Fibroblast of villous mesenchyme (primary cell): ENCODE results near the gene TRAF4. TPM values are rescaled to one million over a fixed set of nuclear protein-coding genes. Genes with fewer than 3 reads are reported as not detected.
"Not testable (repeated sequence)": the region's sequence is repeated elsewhere in the genome, so short reads cannot be mapped to it uniquely, and the experiment has no call there.

ENCODE experiments used
- DNase-seq: peaks from one replicate; pipeline ENCODE4 v3.0.0-alpha.2; 2010; ENCODE audit warnings: low read depth
- H3K4me3 ChIP-seq: 2 replicates; pipeline ENCODE4 v1.5.1; 2011; ENCODE audit warnings: low read depth, mild to moderate bottlenecking, low read length
- total RNA-seq: library from RNA; depleted of rRNA; stranded (reverse); fragments of >200 nt; gene quantifications from 2 replicates; pipeline ENCODE4 v1.2.3, GENCODE V29; 2012
- TF ChIP-seq, protein P1 (sequence below): IDR thresholded peaks from 2 replicates; pipeline ENCODE4 v1.5.1; 2012; ENCODE audit warnings: low read depth, mild to moderate bottlenecking, low read length; ENCODE audit not compliant: insufficient read depth

The TRAF4 gene
- total RNA-seq, 1 donor: 64.8 TPM

DNA sequence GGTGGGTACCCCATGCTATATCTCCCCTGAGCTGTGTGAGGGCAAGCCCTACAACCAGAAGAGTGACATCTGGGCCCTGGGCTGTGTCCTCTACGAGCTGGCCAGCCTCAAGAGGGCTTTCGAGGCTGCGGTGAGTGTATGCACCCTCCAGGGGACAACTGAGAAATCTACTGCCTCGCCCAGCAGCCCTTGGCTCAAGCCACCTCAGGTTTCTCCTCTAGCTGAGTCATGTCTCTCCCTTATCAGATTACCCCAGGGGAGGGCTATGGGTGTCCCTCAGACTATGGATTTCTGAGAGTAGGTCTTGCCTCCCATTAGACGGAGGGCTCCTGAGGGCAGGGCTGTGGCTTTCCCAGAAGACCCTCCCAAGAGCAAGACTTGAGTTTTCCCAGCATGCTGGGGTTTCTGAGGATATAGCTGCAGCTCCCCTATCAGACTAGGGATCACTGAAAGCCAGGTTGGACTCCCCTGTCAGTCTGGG, 8.5 kb upstream of the TRAF4 start:
- TF ChIP-seq, protein P1, sequence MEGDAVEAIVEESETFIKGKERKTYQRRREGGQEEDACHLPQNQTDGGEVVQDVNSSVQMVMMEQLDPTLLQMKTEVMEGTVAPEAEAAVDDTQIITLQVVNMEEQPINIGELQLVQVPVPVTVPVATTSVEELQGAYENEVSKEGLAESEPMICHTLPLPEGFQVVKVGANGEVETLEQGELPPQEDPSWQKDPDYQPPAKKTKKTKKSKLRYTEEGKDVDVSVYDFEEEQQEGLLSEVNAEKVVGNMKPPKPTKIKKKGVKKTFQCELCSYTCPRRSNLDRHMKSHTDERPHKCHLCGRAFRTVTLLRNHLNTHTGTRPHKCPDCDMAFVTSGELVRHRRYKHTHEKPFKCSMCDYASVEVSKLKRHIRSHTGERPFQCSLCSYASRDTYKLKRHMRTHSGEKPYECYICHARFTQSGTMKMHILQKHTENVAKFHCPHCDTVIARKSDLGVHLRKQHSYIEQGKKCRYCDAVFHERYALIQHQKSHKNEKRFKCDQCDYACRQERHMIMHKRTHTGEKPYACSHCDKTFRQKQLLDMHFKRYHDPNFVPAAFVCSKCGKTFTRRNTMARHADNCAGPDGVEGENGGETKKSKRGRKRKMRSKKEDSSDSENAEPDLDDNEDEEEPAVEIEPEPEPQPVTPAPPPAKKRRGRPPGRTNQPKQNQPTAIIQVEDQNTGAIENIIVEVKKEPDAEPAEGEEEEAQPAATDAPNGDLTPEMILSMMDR: no peak
- DNase-seq: no peak
- H3K4me3 ChIP-seq: no peak overlapping the region

DNA sequence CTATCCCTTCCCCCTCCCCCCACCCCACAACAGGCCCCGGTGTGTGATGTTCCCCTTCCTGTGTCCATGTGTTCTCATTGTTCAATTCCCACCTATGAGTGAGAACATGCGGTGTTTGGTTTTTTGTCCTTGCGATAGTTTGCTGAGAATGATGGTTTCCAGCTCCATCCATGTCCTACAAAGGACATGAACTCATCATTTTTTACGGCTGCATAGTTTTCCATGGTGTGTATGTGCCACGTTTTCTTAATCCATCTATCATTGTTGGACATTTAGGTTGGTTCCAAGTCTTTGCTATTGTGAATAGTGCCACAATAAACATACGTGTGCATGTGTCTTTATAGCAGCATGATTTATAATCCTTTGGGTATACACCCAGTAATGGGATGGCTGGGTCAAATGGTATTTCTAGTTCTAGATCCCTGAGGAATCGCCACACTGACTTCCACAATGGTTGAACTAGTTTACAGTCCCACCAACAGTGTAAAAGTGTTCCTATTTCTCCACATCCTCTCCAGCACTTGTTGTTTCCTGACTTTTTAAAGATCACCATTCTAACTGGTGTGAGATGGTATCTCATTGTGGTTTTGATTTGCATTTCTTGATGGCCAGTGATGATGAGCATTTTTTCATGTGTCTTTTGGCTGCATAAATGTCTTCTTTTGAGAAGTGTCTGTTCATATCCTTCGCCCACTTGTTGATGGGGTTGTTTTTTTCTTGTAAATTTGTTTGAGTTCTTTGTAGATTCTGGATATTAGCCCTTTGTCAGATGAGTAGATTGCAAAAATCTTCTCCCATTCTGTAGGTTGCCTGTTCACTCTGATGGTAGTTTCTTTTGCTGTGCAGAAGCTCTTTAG, 7.7 kb upstream of the TRAF4 start:
- DNase-seq, H3K4me3 ChIP-seq: not testable (repeated sequence)

- DNase-seq: no peak
- TF ChIP-seq, protein P1: no peak
- H3K4me3 ChIP-seq: no peak overlapping the region
Observed at GRCh38 chr17:28737316-28737715, 6.5 kb upstream of the TRAF4 start.

DNA sequence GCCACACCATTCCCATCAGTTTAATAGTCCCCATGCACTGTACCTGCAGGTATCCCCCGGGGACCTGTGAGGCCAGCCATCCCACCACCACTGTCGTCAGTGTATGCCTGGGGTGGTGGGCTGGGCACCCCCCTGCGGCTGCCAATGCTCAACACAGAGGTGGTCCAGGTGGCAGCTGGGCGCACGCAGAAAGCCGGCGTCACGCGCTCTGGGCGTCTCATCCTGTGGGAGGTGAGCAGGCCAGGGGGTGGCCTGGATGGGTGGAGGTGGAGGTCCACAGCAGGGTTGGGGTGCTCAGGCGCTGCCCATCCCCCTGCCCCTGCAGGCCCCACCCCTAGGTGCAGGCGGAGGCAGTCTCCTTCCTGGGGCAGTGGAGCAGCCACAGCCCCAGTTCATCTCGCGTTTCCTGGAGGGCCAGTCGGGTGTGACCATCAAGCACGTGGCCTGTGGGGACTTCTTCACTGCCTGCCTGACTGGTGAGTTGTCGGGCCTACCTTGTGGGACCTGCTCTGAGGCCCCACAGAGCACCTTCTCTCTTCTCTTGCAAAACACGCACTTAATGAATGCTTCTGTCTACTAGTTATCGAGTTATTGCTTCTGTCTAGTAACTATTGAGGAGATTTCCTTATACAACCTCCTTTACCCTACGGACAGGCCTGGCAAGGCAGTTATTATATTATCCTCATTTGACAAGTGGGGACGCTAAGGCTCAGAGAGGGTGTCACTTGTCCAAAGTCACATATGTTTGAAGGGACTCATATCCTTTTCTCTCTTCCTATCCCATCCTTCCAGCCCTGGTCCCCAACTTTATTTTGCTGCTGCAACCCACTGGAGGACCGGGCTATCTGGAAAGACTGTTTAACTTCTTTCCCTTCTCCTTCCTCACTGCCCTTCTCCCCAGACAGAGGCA, 5.8 kb upstream of the TRAF4 start:
- TF ChIP-seq, protein P1: no peak
- no peak overlapping the region for H3K4me3 ChIP-seq
- DNase-seq: no peak

DNA sequence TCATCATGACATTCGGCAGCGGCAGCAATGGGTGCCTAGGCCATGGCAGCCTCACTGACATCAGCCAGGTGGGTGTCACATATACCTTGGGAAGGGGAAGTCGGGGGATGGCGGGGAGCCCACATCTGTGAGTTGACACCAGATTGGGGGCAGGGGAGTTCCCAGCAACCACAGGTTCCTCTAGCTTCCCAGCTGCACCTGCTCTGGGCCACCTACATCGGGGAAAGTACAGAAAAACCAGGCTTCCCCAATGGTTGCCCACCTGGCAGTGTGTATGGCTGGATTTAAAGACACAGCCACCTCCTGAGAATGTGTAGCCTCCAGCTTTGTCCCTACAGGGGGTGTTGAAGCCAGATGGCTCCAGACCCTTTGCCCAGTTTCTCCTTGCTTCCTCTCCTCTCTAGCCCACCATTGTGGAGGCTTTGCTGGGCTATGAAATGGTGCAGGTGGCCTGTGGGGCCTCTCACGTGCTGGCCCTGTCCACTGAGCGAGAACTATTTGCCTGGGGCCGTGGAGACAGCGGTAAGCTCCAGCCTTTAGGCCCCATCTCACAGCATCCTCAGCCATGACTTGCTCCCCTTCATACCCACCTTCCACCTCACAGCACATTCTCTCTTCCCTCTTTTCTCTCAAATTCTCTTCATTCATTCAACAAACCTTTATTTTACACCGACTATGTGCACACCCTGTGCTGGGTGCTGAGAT, 5.0 kb upstream of the TRAF4 start:
- no peak for DNase-seq
- TF ChIP-seq, protein P1: no peak
- H3K4me3 ChIP-seq: no peak overlapping the region

DNA sequence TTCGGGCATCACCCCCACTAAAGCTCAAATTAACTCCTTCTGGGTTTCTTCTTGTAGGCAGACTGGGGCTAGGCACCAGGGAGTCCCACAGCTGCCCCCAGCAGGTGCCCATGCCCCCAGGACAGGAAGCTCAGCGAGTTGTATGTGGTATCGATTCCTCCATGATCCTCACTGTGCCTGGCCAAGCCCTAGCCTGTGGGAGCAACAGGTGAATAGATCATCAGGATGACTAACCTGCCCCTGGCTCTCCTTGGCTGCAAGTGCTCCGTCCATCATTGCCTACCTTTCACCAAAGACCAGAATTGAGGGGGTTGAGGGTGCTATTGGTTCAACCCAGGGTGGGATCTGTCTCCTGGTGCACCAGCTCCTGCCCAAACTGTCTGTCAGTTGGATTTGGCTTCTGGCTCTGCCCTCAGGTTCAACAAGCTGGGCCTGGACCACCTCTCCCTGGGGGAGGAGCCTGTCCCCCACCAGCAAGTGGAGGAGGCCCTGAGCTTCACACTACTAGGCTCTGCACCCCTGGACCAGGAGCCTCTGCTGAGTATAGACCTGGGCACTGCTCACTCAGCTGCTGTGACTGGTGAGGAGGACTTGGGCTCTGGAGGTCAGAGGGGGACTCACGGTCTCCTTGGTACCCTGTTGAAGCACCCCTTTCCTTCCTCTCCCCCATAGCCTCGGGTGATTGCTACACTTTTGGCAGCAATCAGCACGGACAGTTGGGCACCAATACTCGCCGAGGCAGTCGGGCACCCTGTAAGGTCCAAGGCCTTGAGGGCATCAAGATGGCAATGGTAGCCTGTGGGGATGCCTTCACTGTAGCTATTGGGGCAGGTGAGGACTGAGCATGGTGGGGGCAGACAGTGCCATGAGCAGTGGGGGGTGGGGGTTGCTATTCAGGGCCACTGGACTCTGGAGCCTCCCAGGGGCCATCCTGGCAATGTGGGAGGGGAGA, 3.1 kb upstream of the TRAF4 start:
- TF ChIP-seq, protein P1: no peak
- DNase-seq: no peak
- no peak overlapping the region for H3K4me3 ChIP-seq
